GM12878 (cell line): ENCODE measurements around the gene CTAG1A. TPM values are rescaled to one million over a fixed set of nuclear protein-coding genes. Genes with fewer than 3 reads are reported as not detected.

Experiments used
- ATF3 ChIP-seq: IDR thresholded peaks from 2 replicates; pipeline ENCODE4 v1.6.1; 2011; ENCODE audit warnings: low read depth, mild to moderate bottlenecking, low read length, moderate library complexity, borderline replicate concordance; ENCODE audit errors: extremely low read depth
- BHLHE40 ChIP-seq, 2 experiments: fragments of 450-650 bp in 1 of 2; IDR thresholded peaks; 2 replicates each; pipeline ENCODE4 v1.6.1; 2011 to 2017; ENCODE audit warnings: low read depth in 2 of 2, borderline replicate concordance in 1 of 2, improper control_type of control experiment in 1 of 2, low read length in 1 of 2, mild to moderate bottlenecking in 1 of 2
- HDGF ChIP-seq: fragments of 450-650 bp; IDR thresholded peaks from 2 replicates; pipeline ENCODE4 v1.6.1; 2016; ENCODE audit warnings: antibody characterized with exemption
- PAX8 ChIP-seq: fragments of 450-650 bp; IDR thresholded peaks from 2 replicates; pipeline ENCODE4 v1.6.1; 2017; ENCODE audit warnings: mild to moderate bottlenecking, moderate library complexity
- POLR2AphosphoS5 ChIP-seq: IDR thresholded peaks from 2 replicates; pipeline ENCODE4 v1.6.1; 2011; ENCODE audit warnings: mild to moderate bottlenecking, low read length, inconsistent platforms
- SPI1 ChIP-seq: IDR thresholded peaks from 2 replicates; pipeline ENCODE4 v1.6.1; 2011; ENCODE audit warnings: low read depth, mild to moderate bottlenecking, low read length, moderate library complexity, borderline replicate concordance; ENCODE audit not compliant: insufficient read depth
- SUPT20H ChIP-seq: IDR thresholded peaks from 2 replicates; pipeline ENCODE4 v1.6.1; 2011; ENCODE audit warnings: low read depth, mild to moderate bottlenecking, low read length, moderate library complexity, borderline replicate concordance; ENCODE audit not compliant: control insufficient read depth
- TCF3 ChIP-seq: IDR thresholded peaks from 2 replicates; pipeline ENCODE4 v1.6.1; 2012; ENCODE audit warnings: low read depth, mild to moderate bottlenecking, low read length, borderline replicate concordance; ENCODE audit not compliant: insufficient read depth
- USF2 ChIP-seq: IDR thresholded peaks from 2 replicates; pipeline ENCODE4 v1.6.1; 2011; ENCODE audit warnings: low read depth, low read length, improper control_type of control experiment, borderline replicate concordance
- ZBTB40 ChIP-seq: fragments of 450-650 bp; IDR thresholded peaks from 2 replicates; pipeline ENCODE4 v1.6.1; 2016; ENCODE audit warnings: mild to moderate bottlenecking, moderate library complexity, borderline replicate concordance
- ZNF24 ChIP-seq: fragments of 450-650 bp; IDR thresholded peaks from 2 replicates; pipeline ENCODE4 v1.6.1; 2017; ENCODE audit warnings: antibody characterized with exemption, mild to moderate bottlenecking
- polyA plus RNA-seq, 11 experiments: library from polyadenylated mRNA; depleted of rRNA in 4 of 11; unstranded in 6 of 11; stranded (reverse) in 5 of 11; fragments of >200 nt; fragmentation: Nextera tagmentation in 4 of 11; fragmentation: Illumina TruSeq in 1 of 11; extraction: Ambion mirVana in 4 of 11; extraction: Trizol in 1 of 11; gene quantifications; 1 replicate in 1 of 11; 2 replicates in 10 of 11; pipeline versions ENCODE4 v1.2.1 to v1.2.3, GENCODE V29; 2011 to 2016; ENCODE audit warnings: inconsistent platforms in 2 of 11, missing spikeins in 2 of 11, low read depth in 1 of 11
- total RNA-seq, 4 experiments: library from RNA; depleted of rRNA in 3 of 4; stranded (reverse); fragments of >200 nt in 3 of 4; fragmentation: Illumina TruSeq in 1 of 4; extraction: Trizol in 1 of 4; gene quantifications; 2 replicates each; pipeline versions ENCODE4 v1.2.1 to v1.2.3, GENCODE V29; 2013 to 2021

CTAG1A gene
- total and polyA plus RNA-seq, 10 of the 15 experiments (the other 5 are each of a cell fraction or from before 2014, with no cell fraction given): not detected

- TF ChIP-seq ATF3 (no peak), TCF3 (no peak), ZNF24 (no peak), HDGF (no peak), PAX8 (no peak), USF2 (no peak), POLR2AphosphoS5 (no peak), ZBTB40 (no peak), BHLHE40 (IDR thresholded peaks at IDR 0.05; ENCODE audit: borderline replicate concordance in 1 of 2, low read depth in 2 of 2, low read length in 1 of 2) (peak in 1 of 2 experiments; percentile 75; a peak in 2 of 4 replicates), SPI1 (peak; percentile 37; the same call in 1 of the 2 replicates), SUPT20H (no peak)
- TF ChIP-seq, all 136 proteins: peak for 4
These were observed 42.1 kb upstream of the CTAG1A start (continued) for GRCh38 chrX:154542723-154543424.
